Upper lobe of left lung (tissue), 4 donors: ENCODE measurements around the gene SETD2.

ENCODE experiments used
- EP300 ChIP-seq, 4 donors: sonication (generic); formaldehyde crosslinking; IDR thresholded peaks; one replicate each; pipeline ENCODE4 v1.5.1; 2017; ENCODE audit warnings: antibody characterized with exemption in 4 of 4, control low read depth in 2 of 4
- POLR2A ChIP-seq, 4 donors: fragments of 450-650 bp; IDR thresholded peaks; one replicate each; pipeline ENCODE4 v1.5.1; 2016 to 2017; ENCODE audit warnings: antibody characterized with exemption in 4 of 4, mild to moderate bottlenecking in 2 of 4
- POLR2AphosphoS5 ChIP-seq, 2 donors: sonication (generic); formaldehyde crosslinking; IDR thresholded peaks; one replicate each; pipeline ENCODE4 v1.5.1; 2017; ENCODE audit warnings: antibody characterized with exemption in 2 of 2
- TF ChIP-seq, protein P1 (sequence below), 6 experiments: fragments of 450-650 bp in 4 of 6; fragments of 200-600 bp in 2 of 6; sonication (generic) in 2 of 6; IDR thresholded peaks; one replicate each; pipeline ENCODE4 v1.5.1; 2016 to 2019; ENCODE audit warnings: antibody characterized with exemption in 6 of 6

DNA sequence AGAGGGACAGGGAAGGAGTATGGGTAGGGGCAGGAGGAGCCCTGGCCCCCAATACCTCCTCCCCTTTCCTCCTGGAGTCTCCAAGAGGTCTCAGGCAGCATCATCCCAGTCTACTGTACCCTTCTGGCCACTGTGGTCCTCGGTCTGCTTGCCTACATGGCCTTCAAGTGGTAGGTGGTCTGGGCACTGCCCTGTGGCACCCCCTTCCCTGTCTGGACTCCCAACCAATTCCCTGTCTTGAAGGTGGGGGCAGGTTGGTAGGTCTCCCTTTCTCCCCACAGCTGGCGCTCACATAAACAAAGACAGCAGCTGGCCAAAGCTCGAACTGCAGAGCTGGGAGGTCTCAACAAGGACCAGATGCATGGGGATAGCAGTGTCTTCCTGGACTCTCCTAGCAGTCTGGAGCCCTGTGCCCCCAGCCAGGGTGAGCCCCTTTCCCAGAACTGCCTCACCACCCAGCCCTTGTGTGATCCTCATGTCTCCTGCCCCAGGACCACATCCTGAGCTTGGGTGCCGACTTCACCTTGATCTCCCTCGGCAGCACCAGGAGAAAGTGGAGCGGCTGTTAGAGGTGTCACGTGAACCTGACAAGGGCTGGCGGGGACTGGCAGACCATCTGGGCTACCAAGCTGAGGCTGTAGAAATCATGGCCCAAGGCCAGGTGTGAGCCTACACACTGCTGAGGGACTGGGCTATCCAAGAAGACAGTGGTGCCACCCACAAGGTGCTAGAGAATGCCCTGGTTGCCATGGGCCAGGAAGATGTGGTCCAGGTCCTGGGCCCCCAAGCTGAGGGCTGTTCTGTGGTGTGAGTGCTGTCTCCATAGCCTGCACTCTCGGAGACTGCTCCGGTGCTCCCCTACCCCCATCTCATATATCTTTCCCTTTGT is 151.3 kb downstream of the SETD2 start:
- TF ChIP-seq POLR2AphosphoS5 (IDR thresholded peaks at IDR 0.05) (no peak), EP300 (IDR thresholded peaks at IDR 0.05) (no peak), POLR2A (IDR thresholded peaks at IDR 0.05) (no peak)
- TF ChIP-seq, protein P1, sequence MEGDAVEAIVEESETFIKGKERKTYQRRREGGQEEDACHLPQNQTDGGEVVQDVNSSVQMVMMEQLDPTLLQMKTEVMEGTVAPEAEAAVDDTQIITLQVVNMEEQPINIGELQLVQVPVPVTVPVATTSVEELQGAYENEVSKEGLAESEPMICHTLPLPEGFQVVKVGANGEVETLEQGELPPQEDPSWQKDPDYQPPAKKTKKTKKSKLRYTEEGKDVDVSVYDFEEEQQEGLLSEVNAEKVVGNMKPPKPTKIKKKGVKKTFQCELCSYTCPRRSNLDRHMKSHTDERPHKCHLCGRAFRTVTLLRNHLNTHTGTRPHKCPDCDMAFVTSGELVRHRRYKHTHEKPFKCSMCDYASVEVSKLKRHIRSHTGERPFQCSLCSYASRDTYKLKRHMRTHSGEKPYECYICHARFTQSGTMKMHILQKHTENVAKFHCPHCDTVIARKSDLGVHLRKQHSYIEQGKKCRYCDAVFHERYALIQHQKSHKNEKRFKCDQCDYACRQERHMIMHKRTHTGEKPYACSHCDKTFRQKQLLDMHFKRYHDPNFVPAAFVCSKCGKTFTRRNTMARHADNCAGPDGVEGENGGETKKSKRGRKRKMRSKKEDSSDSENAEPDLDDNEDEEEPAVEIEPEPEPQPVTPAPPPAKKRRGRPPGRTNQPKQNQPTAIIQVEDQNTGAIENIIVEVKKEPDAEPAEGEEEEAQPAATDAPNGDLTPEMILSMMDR (IDR thresholded peaks at IDR 0.05), result no peak
